CD4-positive, alpha-beta T cell treated with Interleukin-10 for 1 hour (primary cell): ENCODE measurements around the gene YIPF5.
A peak's percentile ranks its signal among the peaks of the same experiment; 100 is the strongest.

Experiments
- DNase-seq: peaks from one replicate; pipeline ENCODE4 v3.0.0-alpha.2; 2020

Gene YIPF5

DNA sequence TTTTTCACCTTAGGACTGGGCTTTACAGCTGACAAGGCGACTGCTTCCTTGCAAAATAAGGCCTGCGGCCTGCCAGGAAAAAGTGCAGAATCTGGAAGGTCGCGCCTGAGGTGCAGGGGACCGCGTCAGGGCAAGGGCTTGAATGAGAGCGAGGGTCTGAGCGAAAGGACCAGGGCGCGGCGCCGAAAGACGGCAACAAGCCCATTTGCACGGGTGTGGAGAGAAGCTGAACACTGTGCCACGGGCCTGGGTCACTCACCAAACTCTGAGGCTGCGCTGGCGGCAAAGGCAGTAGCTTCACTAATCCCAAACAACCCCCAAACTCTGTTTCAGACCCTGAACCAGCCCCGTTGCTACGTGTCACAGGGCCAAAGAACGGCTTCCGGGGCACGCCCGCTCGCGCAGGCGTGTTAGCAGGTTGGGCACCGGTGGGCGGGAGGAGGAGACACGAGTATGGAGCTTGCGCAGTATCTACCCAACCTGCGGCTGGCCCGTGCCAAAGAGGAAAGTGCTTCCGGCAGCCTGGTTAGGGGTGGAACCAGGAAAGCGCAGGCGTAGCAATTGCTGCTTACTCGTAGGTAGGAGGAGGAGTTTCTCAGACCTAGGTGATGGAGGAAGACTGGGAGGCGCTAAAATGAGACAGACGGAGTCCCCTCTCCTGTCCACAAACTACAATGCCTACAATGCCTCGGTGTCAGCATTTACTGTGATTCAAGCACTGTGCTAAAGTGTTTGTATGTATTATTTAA is at the start of gene YIPF5, which contains the start of gene KCTD16:
Gene YIPF5 (minus strand): TSS at position 384 of the 749 bp plus-strand sequence. CDS start 704 bp downstream, outside the sequence.
Gene KCTD16 (plus strand): TSS at position 598 of the 749 bp plus-strand sequence.
- DNase-seq: peak; percentile 98

DNA sequence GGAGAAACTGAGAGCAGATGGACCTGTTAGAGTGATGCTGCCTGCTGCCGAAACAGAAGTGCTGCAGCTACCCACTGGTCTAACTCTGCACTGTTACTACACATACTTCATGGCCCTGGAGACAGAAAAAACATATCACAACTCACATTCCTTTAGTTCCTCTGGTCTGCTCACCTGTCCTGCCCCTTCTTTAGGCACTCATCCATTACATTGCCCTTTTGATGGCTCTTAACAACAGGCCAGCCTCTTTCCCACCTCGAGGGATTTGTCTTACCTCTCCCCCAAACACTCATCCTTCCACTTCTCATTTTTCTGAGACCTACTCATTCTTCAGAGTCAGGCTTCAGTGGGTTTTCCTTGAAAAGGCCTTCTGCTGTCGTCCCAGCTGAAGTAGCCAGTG is 49.4 kb upstream of the YIPF5 start:
- no peak for DNase-seq

DNA sequence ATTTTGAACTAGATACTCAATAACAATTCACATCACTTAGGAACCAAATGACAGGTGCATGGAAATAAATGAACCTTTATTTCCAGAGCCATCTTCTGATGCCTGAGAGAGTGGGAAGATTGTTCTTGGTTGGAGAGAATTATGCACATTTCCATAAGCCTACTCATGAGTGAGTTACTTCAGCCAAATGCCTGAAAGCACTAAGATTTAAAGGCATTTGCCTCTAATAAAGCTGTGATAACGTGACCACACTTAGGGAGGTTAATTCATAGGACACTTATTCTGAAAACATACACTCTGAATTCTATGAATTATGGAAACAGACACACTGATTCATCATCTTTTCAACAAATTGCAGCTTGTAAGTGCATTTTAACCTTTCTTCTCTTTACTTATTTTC is 40.2 kb upstream of the YIPF5 start:
- no peak for DNase-seq

DNA sequence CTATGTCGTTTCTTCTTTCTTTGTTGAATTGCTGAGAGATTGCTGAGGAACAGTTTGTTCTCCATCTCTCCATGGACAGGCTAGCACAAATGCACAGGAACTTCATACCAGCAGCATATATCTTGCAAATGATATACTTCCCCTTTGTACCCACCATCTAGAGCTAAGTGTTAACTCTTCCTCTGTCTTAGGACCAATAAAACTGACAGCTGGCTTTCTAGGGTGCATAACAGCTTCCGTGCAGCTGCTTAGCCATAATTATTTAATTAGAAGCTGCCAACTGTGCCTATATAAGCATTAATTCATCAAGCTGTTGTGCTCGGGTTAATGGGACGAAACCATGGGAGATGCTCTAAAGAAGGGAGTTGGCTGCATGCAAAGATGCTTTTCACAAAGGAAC is 38.9 kb upstream of the YIPF5 start:
- no peak for DNase-seq

DNA sequence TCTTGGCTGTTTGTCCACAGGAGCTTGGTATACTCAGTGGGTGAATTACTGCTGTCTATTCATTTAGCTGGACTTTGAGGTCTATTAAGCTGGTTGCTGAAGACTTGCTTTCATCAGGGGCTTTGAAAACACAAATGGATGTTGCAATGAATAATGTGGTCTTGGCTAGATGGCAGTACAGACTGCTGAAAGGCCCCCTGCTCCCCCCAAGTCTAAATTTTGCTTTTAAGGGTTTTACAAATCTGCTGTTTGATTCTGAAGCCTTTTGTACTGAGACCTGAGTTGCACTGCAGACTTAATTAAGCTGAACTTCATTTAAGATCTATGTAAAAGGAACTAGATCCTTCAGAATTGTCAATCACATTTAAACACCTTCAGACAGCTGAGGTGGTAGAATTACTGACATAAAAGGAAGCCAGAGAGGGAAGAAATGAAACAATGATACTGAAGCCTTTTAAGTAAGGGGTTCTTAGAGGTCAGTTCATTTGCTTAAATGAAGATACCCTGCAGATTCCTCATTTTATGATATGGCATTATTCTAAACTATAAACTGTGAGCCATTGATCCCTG is 37.5 kb upstream of the YIPF5 start:
- DNase-seq: no peak

DNA sequence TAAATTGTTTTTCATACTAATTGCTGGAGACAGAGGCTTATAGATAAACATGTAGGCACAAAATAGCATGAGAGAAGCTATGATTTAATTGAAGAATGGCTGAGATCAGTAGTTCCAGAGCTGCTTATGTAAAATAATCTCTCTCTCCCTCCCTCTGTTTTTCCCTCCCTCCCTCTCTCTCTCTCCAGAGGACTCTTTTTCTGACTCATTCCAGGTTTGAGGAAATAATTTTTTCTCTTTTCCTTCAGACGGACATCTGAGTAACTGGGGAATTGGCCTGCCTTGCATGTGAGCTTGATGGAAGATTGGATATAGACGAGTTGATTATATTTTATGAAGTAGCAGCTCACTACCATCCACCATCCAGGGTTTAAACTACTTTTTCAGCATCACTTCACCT is 35.7 kb upstream of the YIPF5 start:
- no peak for DNase-seq

DNA sequence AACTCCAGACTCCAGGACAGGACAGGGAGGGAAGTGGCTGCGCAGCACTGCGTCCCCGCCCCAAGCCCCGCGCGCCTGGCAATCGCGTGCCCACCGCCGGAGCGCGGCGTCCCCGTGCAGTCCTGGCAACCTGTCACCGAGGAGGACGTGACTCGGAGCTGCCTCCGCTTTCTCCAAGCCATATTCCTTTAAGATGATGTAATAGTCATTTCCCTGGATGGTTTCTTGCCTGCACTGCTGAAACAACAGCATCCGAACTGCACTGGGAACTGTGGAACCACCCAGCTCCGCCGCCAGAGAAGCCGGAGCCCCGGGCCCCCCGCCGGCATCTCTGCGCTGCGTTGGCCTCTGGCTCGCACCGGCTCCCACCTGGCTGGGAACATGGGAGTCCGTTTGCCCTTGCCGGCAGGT is 34.7 kb upstream of the YIPF5 start:
- no peak for DNase-seq

DNA sequence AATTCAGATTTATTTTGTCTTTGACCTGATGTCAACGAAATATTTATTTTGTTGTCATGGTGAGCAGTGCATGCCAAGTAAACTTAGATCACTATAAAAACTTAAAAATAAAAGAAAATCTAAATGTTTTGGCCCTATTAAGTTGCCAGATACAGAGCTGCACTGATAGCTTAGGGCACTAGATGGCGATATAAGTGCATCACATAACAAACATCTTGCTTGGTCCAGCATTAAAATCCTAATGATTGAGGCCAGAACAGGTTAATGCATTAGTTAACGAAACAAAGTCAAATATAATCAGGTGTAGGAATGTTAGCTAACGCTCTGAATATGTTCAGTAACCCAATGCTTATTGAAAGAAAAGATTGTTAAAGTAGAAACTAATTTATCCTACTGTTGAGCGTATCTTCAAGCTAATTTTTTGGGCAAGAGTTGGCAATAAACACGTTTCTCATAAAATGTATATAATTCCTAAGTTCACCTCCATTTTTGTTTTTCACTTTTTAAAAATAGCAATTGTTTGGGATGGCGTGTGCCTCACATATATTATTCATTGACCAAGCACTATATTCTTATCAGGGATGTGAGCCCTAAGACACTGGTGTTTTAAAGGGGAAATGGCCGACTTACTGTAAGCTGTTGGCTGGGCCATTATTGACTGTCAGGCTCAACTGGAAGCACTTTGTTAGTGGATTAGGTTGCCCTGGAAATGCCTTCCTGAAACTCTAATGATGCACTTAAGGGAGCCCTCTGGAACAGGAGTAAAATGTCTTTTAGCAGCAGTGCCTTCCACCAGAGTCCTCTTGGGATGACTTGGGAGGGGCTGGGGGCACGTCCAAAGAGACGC is 33.5 kb upstream of the YIPF5 start:
- DNase-seq: peak; percentile 61

DNA sequence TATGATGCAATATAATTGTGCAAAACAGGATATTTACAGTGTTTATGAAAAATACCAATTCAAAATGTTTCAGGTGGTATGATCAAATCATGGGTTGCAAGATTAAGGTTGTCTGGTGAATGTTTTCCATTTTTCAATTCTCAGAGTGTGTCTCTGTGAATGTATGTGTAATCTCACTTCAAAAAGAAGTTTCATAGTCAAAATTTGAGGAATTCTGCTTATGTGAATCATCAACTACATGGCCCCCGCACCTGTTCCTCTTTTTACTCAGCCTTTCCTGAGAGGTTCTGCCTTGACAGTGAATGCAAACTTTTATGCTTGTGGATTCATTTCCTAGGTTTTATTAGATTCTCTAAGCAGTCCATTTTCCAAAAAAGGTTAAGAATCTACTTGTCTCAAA is 32.3 kb upstream of the YIPF5 start:
- no peak for DNase-seq

DNA sequence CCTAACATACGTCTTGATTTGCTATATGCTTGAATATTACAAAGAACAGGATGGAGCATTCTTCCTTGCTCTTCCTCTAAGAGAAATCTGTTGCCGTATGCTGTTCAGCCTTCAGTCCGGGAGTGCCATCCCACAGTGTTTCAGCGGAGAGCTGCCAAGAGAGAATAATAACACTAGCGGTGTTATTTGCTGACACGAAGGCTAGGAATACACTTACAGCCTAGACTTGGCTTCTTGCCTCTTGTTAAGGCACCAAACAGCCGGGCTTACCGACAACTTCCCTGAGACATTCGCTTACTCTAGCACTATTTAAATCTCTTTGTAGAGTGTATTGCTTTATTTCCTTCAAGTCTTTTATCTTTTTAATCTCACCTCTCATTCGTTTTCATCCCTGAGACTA is 31.6 kb upstream of the YIPF5 start:
- no peak for DNase-seq

DNA sequence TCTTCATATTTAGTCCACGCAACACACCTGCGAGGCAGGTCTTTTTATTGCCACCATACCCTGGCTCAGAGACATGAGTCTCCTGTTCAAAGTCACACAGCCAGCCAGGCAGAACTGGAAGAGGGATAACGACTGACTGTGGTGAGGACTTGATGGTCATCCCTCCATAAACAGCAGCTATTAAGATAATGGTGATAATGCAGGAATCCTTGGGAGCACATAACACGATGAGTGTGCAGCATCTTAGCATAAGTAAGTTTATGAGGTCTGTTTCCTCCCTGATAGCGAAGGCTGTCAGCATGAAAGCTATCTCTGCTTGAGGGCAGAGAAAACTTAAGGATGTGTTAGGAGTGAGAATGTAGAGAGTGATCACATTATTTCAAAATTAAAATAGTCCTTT is 31.1 kb upstream of the YIPF5 start:
- DNase-seq: no peak

DNA sequence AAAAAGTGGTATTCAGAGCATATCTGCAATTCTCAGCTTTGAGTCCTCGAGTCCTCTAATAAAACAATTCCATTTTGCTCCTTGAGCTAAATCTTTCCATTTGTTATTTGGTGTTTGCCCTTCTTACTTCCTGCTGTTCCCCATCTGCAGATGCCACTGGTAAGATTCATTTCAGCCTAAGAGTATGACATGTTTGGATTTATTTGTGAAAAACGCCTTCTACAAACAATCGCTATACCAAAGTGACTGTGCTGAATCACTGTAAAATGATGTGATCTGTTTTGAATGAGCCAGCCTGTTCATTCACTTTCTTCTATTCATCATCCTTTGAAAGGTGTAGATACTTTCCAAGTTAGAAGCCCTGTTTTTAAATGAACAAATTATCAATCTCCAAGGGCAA is 27.9 kb upstream of the YIPF5 start:
- DNase-seq: no peak

DNA sequence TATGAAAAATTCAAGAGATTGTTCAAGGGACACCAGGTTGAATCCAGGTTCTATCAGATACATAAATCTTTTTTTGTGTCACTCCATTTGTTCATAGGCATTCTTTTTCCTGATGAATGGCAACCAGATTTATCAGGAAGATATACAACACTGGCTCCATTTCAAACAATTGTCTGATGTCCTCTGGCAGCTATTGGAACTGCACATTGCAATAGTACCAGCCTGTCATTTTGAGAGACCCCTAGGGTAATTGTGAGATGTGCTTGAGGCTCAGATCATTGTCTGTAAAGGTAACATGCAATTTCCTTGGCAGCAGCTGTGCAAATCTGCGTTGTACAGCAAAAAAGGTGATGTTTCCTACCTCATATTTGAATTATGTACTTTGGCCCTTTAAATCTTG is 26.2 kb upstream of the YIPF5 start:
- DNase-seq: no peak

DNA sequence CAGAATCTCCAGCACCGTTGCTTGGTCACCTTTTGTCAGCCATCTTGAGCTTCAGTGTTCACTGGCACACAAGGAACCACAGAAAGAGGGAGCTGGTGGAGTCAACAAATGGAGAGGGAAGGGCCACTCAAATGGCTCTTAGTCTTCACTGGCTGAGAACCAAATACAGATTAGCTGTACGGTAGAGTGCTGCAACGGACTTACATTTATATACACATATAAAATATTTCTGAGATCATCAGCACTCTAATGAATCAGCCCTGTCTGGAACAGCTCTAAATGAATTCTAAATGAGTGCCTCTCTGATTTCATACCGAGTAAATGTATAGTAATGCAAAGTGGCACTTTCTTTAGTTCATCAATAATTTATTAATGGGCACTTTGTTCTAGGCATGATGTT is 25.0 kb upstream of the YIPF5 start:
- DNase-seq: no peak

DNA sequence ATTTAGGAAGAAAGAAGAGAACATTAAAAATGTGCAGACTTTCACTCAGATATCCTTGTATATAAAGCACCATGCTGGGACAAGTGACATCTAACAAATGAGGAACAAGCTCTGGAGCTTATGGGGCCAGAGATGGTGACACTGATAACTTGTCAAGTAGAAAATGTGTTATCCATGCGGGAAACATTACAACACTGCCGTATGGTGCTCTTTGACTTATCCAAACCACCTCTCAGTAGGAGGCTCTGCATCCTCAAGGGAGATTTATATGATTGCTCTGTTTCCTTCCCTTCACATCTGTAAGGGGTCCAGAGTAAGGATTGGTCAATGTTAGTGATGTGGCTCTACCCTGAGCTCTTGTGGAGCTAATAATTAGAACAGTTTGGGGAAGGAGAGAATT is 23.7 kb upstream of the YIPF5 start:
- no peak for DNase-seq

DNA sequence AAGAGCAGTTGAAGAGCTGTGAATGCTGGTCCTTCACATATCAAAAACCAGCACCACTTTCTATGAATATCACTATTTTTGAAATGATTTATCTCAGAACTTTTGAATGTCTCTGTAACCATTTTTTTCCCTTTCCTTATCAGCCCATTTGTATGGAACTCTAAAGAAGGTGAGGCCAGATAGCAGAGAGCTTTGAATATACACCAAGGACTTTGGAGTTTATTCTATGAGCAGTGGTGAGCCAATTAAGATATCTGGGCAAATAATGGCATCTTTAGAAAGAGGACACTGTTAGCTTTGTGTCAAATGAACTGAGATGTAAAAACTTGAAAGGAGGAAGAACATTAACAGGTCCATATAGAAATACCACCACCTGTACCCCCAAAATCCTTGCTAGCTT is 22.2 kb upstream of the YIPF5 start:
- DNase-seq: no peak

DNA sequence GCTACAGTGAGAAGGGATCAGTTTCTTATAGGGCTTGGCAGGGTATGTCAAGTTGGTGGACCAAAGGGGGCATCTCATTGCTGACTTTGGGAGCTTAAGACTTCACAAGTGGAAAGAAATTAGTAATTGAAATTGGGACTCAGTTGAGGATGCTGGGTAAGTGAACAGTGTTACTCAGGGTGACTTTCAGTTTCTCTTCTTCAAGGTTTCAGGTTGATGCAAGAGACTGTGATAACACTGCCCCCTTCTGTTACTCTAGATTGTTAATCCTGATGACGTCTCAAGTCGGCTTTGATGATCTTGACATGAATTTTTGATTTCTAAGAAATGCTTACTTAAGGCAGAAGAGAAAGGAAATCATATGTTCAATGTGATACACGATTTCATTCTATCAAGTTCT is 21.5 kb upstream of the YIPF5 start:
- DNase-seq: peak; percentile 88

DNA sequence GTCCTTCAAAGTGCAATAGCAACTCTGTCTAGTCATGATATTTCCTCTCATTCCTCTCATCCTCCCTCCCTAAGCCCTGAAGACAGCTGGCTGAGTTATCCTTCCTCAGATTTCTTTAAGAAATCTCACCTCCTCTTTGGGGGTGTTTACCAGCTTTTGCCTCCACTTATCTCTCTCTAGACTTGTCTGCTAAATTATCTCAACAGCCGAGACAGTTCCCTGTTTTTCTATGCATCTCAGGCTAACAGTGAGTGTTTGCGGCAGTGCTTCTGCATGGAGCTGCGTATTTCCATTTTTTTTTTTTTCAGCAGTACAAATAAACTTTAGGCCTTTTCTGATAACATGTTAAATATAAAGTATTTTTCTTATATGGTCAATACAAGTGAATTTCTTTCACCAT is 21.1 kb upstream of the YIPF5 start:
- no peak for DNase-seq

DNA sequence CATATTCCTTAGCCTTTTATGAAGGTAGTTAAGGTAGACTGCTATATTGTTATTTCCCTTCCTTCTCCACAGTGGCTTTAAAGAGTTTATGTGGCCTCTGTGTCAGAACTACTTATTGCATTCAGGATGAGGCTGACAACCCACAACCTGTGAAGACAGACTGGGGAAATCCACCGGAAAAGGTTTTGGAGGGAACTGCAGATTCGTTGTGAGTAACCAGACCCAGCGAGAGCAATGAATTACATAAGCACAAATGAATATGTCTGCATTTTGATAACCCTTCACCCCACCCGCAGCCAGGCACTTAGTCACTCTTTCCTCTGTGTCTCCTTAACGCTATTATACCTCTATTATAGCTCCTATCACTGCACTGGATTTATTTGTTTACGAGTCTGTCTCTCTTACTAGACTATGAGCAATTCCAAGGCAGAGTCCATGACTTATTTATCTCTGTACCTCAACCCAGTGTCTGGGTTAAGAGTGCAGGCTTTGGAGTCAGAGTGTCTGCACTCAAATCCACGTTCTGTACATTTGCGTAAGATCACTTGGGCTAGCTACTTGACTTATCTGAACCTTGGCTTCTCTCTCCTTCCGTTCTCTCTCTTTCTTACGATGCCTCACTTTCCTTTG is 19.5 kb upstream of the YIPF5 start:
- DNase-seq: peak; percentile 92

DNA sequence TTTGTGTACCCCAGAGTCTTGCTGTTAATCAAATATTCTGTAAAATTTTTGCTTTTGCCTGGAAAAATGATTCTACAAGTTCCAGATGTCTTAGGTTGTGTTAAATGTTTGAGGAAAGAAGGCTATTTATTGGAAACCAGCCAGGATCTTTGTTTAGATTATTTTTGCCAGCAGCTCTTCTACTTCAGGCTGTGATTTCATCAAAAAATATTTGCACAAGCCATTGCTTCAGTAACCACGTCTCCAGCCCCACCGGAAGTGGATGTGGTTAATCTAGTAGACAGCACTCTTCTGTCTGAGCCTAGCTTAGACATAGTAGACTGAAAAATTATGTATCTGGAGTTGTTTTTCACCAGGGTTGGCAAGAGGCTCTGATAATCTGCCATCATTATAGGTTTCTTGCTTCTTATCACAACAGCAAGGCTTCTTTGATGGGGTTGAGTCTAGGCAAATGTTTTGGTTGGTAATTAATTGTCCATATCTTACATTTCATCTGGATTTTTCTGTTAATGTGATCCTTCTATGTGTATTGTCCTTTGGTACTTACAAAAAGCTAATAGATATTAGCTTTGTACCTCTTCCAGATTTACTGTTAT is 17.3 kb upstream of the YIPF5 start:
- peak; percentile 88 for DNase-seq

DNA sequence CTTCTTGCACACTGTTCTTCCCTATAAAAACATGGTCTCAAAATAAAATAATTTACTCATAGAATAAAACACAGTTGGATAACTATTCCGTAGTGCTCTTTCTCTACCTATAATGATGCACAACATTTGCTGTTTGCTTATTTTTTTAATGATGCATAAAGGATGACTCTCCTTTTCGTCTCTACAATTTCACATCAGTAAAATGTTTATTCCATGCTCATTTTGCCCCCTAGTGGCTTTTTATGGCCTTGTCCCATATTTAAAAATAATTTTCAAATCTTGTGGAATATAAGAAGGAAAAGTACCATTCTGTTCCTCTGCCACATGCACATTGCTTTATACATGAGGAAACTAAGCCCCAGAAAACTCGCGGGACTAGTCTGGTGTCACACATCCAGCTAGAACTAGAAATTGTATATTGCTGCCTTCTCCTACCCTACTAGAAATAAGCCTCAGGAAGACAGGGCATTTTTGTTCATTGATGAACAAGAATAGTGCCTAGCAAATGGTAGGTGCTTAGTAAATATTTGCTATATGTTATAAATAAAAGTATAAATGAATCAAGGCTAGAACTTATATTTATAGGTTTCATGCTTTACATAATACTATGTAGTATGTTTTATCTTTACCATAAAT is 12.9 kb upstream of the YIPF5 start:
- peak; percentile 56 for DNase-seq

DNA sequence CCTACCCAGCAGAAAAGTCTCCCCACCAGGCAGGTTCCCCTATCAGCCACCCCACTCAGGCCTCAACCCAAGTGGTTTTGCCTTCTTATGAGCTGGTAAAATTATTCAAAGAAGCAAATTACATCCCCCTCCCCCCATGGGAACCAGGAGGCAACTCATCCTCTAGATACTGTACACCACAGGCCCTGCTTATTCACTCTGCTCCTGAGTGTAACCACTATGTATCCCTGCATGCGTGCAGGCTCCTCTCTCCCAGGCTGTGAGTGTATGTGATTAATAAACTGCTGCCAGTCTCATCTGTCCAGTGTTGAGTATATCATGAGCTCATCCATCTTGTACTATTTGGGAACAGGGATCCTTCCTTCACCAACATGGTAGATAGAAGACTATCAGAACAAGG is 8.8 kb upstream of the YIPF5 start:
- no peak for DNase-seq

DNA sequence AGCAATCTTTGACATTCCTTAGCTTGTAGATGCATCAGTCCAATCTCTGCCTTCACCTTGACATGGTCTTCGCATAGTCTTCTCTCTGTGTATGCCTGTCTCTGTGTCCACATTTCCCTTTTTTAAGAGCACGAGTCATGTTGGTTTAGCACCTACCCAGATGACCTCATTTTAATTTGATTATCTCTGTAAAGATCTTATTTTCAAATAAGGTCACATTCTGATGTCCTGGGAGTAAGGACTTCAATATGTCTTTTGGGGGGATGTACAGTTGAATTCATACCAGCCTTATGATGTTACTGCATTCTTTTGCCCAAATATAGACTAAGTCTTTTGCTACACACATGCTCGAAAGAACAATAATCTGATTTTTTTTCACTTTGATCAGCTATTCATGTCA is 7.1 kb upstream of the YIPF5 start:
- no peak for DNase-seq
